Measurements from ENCODE around the gene EPHB1. TPM values are rescaled to one million over a fixed set of nuclear protein-coding genes. Genes with fewer than 3 reads are reported as not detected.
"Not testable (repeated sequence)": the region's sequence is repeated elsewhere in the genome, so short reads cannot be mapped to it uniquely, and the experiment has no call there.

Gene EPHB1
- polyA plus RNA-seq, 4 donors: 0.65 to 1.0 TPM; not detected in 2

DNA sequence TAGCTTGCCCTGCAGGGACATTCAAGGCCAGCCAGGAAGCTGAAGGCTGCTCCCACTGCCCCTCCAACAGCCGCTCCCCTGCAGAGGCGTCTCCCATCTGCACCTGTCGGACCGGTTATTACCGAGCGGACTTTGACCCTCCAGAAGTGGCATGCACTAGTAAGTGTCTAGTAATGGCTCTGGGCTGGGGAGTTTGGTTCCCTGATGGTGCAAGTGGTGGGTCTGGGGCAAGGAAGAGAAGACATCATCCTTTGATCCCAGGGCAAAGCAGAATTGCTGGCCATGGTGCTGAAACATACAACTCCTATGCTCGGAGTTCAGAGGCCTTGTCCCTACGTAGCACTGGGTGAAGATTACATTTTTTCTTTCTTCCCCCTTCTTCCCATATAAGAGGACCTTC, 311.4 kb downstream of the EPHB1 start:
- Histone ChIP-seq H3K4me1 (ENCODE audit: control insufficient read depth in 3 of 3, insufficient read depth in 2 of 3, low read depth in 1 of 3, low read length in 2 of 3) (no peaks in the 10 kb centered on the region), H3K27me3 (ENCODE audit: control insufficient read depth in 3 of 3, insufficient read depth in 3 of 3, low read length in 3 of 3) (no peaks in the 10 kb centered on the region), H3K36me3 (ENCODE audit: control insufficient read depth in 3 of 3, insufficient read depth in 2 of 3, low read depth in 1 of 3, low read length in 3 of 3) (no peaks in the 10 kb centered on the region), H3K4me3 (ENCODE audit: low read depth in 1 of 3, low read length in 3 of 3) (no peak overlapping the region), H3K9me3 (ENCODE audit: control insufficient read depth in 2 of 2, insufficient read depth in 1 of 2, low read depth in 1 of 2, low read length in 1 of 2) (peaks cover 0 to 2% of the 10 kb centered on the region in 2 donors), H3K27ac (ENCODE audit: low read depth in 1 of 3, low read length in 2 of 3) (no peak overlapping the region)
- DNase-seq: peak; percentile 87 to 90
- no peak for FAIRE-seq
- WGBS, 3 donors: 11 to 58% (median 32%) methylated on average over 8 of the region's 8 CpGs

GRCh38 chr3:135107043-135107442, 312.0 kb downstream of the EPHB1 start:
- no peaks in the 10 kb centered on the region for H3K36me3 ChIP-seq (ENCODE audit: control insufficient read depth in 3 of 3, insufficient read depth in 2 of 3, low read depth in 1 of 3, low read length in 3 of 3)
- DNase-seq (no peak), FAIRE-seq (no peak)
- no peaks in the 10 kb centered on the region for H3K4me1 ChIP-seq (ENCODE audit: control insufficient read depth in 3 of 3, insufficient read depth in 2 of 3, low read depth in 1 of 3, low read length in 2 of 3)
- peaks cover 0 to 2% of the 10 kb centered on the region in 2 donors for H3K9me3 ChIP-seq (ENCODE audit: control insufficient read depth in 2 of 2, insufficient read depth in 1 of 2, low read depth in 1 of 2, low read length in 1 of 2)
- no peak overlapping the region for H3K27ac ChIP-seq (ENCODE audit: low read depth in 1 of 3, low read length in 2 of 3)
- no peaks in the 10 kb centered on the region for H3K27me3 ChIP-seq (ENCODE audit: control insufficient read depth in 3 of 3, insufficient read depth in 3 of 3, low read length in 3 of 3)
- no peak overlapping the region for H3K4me3 ChIP-seq (ENCODE audit: low read depth in 1 of 3, low read length in 3 of 3)
- WGBS, 3 donors: 85 to 90% (median 87%) methylated on average over 2 of the region's 2 CpGs

GRCh38 chr3:135109681-135110080, 314.6 kb downstream of the EPHB1 start:
- peaks cover 0 to 2% of the 10 kb centered on the region in 2 donors for H3K9me3 ChIP-seq (ENCODE audit: control insufficient read depth in 2 of 2, insufficient read depth in 1 of 2, low read depth in 1 of 2, low read length in 1 of 2)
- WGBS, 3 donors: 77 to 92% (median 78%) methylated on average over 8 of the region's 8 CpGs
- FAIRE-seq (no peak), DNase-seq (no peak)
- H3K36me3 ChIP-seq (ENCODE audit: control insufficient read depth in 3 of 3, insufficient read depth in 2 of 3, low read depth in 1 of 3, low read length in 3 of 3): no peaks in the 10 kb centered on the region
- no peak overlapping the region for H3K4me3 ChIP-seq (ENCODE audit: low read depth in 1 of 3, low read length in 3 of 3)
- H3K27me3 ChIP-seq (ENCODE audit: control insufficient read depth in 3 of 3, insufficient read depth in 3 of 3, low read length in 3 of 3): no peaks in the 10 kb centered on the region
- H3K4me1 ChIP-seq (ENCODE audit: control insufficient read depth in 3 of 3, insufficient read depth in 2 of 3, low read depth in 1 of 3, low read length in 2 of 3): no peaks in the 10 kb centered on the region
- no peak overlapping the region for H3K27ac ChIP-seq (ENCODE audit: low read depth in 1 of 3, low read length in 2 of 3)

DNA sequence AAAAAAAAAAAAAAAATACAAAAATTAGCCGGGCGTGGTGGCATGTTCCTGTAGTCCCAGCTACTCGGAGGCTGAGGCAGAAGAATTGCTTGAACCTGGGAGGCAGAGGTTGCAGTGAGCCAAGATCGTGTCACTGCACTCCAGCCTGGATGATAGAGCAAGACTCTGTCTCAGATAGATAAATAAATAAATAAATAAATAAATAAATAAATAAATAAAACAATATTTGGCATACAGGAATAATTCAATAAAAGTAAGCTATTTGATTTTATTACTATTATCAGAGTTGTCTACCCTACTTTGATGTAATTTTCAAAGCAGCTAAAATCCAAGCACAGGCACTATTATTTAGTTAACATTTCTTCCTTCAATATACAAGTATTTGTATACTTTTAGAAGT, 319.5 kb downstream of the EPHB1 start:
- not testable (repeated sequence) for H3K27ac ChIP-seq (ENCODE audit: low read depth in 1 of 3, low read length in 2 of 3); H3K4me3 ChIP-seq (ENCODE audit: low read depth in 1 of 3, low read length in 3 of 3); H3K36me3 ChIP-seq (ENCODE audit: control insufficient read depth in 3 of 3, insufficient read depth in 2 of 3, low read depth in 1 of 3, low read length in 3 of 3); H3K4me1 ChIP-seq (ENCODE audit: control insufficient read depth in 3 of 3, insufficient read depth in 2 of 3, low read depth in 1 of 3, low read length in 2 of 3); H3K9me3 ChIP-seq (ENCODE audit: control insufficient read depth in 2 of 2, insufficient read depth in 1 of 2, low read depth in 1 of 2, low read length in 1 of 2); H3K27me3 ChIP-seq (ENCODE audit: control insufficient read depth in 3 of 3, insufficient read depth in 3 of 3, low read length in 3 of 3); DNase-seq; FAIRE-seq
- 61 to 94% (median 87%) methylated on average over 2 to 4 of the region's 4 CpGs for WGBS, 3 donors

GRCh38 chr3:135117977-135118376, 322.9 kb downstream of the EPHB1 start:
- H3K9me3 ChIP-seq (ENCODE audit: control insufficient read depth in 2 of 2, insufficient read depth in 1 of 2, low read depth in 1 of 2, low read length in 1 of 2): no peaks in the 10 kb centered on the region
- H3K27ac ChIP-seq (ENCODE audit: low read depth in 1 of 3, low read length in 2 of 3): no peak overlapping the region
- H3K27me3 ChIP-seq (ENCODE audit: control insufficient read depth in 3 of 3, insufficient read depth in 3 of 3, low read length in 3 of 3): no peaks in the 10 kb centered on the region
- no peaks in the 10 kb centered on the region for H3K4me1 ChIP-seq (ENCODE audit: control insufficient read depth in 3 of 3, insufficient read depth in 2 of 3, low read depth in 1 of 3, low read length in 2 of 3)
- no peak overlapping the region for H3K4me3 ChIP-seq (ENCODE audit: low read depth in 1 of 3, low read length in 3 of 3)
- no peaks in the 10 kb centered on the region for H3K36me3 ChIP-seq (ENCODE audit: control insufficient read depth in 3 of 3, insufficient read depth in 2 of 3, low read depth in 1 of 3, low read length in 3 of 3)
- no peak for FAIRE-seq
- no peak for DNase-seq
- WGBS, 3 donors: 63 to 72% (median 65%) methylated on average over 5 of the region's 5 CpGs

- no peaks in the 10 kb centered on the region for H3K9me3 ChIP-seq (ENCODE audit: control insufficient read depth in 2 of 2, insufficient read depth in 1 of 2, low read depth in 1 of 2, low read length in 1 of 2)
- 80 to 81% (median 81%) methylated on average over 2 of the region's 2 CpGs for WGBS, 3 donors
- FAIRE-seq (no peak), DNase-seq (no peak)
- no peaks in the 10 kb centered on the region for H3K4me1 ChIP-seq (ENCODE audit: control insufficient read depth in 3 of 3, insufficient read depth in 2 of 3, low read depth in 1 of 3, low read length in 2 of 3)
- H3K27ac ChIP-seq (ENCODE audit: low read depth in 1 of 3, low read length in 2 of 3): no peak overlapping the region
- no peak overlapping the region for H3K4me3 ChIP-seq (ENCODE audit: low read depth in 1 of 3, low read length in 3 of 3)
- no peaks in the 10 kb centered on the region for H3K27me3 ChIP-seq (ENCODE audit: control insufficient read depth in 3 of 3, insufficient read depth in 3 of 3, low read length in 3 of 3)
- no peaks in the 10 kb centered on the region for H3K36me3 ChIP-seq (ENCODE audit: control insufficient read depth in 3 of 3, insufficient read depth in 2 of 3, low read depth in 1 of 3, low read length in 3 of 3)
These were observed 323.7 kb downstream of the EPHB1 start for GRCh38 chr3:135118792-135119191.

GRCh38 chr3:135125171-135125801, 330.2 kb downstream of the EPHB1 start:
- H3K4me3 ChIP-seq (ENCODE audit: low read depth in 1 of 3, low read length in 3 of 3): no peak overlapping the region
- no peaks in the 10 kb centered on the region for H3K9me3 ChIP-seq (ENCODE audit: control insufficient read depth in 2 of 2, insufficient read depth in 1 of 2, low read depth in 1 of 2, low read length in 1 of 2)
- 74 to 88% (median 82%) methylated on average over 2 of the region's 2 CpGs for WGBS, 3 donors
- peak in 1 of 2 donors; percentile 51 for DNase-seq
- no peak overlapping the region for H3K27ac ChIP-seq (ENCODE audit: low read depth in 1 of 3, low read length in 2 of 3)
- H3K4me1 ChIP-seq (ENCODE audit: control insufficient read depth in 3 of 3, insufficient read depth in 2 of 3, low read depth in 1 of 3, low read length in 2 of 3): no peaks in the 10 kb centered on the region
- H3K27me3 ChIP-seq (ENCODE audit: control insufficient read depth in 3 of 3, insufficient read depth in 3 of 3, low read length in 3 of 3): no peaks in the 10 kb centered on the region
- H3K36me3 ChIP-seq (ENCODE audit: control insufficient read depth in 3 of 3, insufficient read depth in 2 of 3, low read depth in 1 of 3, low read length in 3 of 3): no peaks in the 10 kb centered on the region
- FAIRE-seq: no peak

DNA sequence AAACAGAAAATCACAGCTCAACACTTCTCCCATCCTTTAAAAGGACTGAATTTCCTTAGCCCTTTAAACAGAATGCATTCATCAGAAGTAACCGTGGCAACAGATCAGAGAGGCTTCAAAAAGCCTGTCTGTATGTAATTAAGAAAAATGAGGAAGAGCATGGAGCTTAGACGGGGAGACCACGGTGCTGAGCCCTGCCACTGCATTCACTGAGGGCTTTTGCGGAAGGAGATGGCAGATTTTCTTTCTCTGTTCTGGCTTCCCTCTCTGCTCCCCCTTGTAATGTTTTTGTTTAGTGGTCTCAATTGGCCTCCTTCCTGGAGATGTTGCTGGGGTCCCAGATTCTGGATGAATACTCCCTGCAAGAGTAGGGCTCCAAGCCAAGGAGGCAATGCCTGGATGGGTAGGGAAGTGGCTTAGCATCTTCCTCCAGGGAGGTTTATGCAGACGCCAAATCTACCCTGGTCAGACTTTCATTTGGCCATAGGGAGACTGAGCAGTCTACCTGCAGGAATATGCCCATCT, 332.9 kb downstream of the EPHB1 start:
- Histone ChIP-seq H3K4me3 (ENCODE audit: low read depth in 1 of 3, low read length in 3 of 3) (no peak overlapping the region), H3K4me1 (ENCODE audit: control insufficient read depth in 3 of 3, insufficient read depth in 2 of 3, low read depth in 1 of 3, low read length in 2 of 3) (no peaks in the 10 kb centered on the region), H3K9me3 (ENCODE audit: control insufficient read depth in 2 of 2, insufficient read depth in 1 of 2, low read depth in 1 of 2, low read length in 1 of 2) (no peaks in the 10 kb centered on the region), H3K27me3 (ENCODE audit: control insufficient read depth in 3 of 3, insufficient read depth in 3 of 3, low read length in 3 of 3) (no peaks in the 10 kb centered on the region), H3K36me3 (ENCODE audit: control insufficient read depth in 3 of 3, insufficient read depth in 2 of 3, low read depth in 1 of 3, low read length in 3 of 3) (no peaks in the 10 kb centered on the region), H3K27ac (ENCODE audit: low read depth in 1 of 3, low read length in 2 of 3) (no peak overlapping the region)
- 83 to 91% (median 86%) methylated on average over 5 of the region's 5 CpGs for WGBS, 3 donors
- no peak for DNase-seq
- no peak for FAIRE-seq

DNA sequence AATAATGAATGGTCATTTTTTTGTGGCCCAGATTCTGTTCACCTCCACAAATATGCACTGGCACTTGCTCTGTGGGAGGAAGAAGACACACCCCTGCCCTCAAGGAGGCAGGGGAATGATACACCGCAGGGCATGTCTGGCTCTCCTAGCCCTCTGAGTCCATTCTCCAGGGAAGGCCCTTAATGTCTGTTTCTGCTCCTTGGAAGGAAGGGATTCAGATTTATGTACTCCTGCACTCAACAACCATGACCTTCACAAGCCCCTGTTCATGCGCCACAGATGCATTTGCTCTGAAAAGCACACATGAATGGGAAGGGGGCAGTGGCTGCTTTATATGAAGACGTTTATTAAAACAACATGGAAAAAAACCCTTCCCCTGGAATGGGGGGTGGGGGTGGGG, 333.8 kb downstream of the EPHB1 start:
- DNase-seq (no peak), FAIRE-seq (no peak)
- H3K4me3 ChIP-seq (ENCODE audit: low read depth in 1 of 3, low read length in 3 of 3): no peak overlapping the region
- H3K27me3 ChIP-seq (ENCODE audit: control insufficient read depth in 3 of 3, insufficient read depth in 3 of 3, low read length in 3 of 3): no peaks in the 10 kb centered on the region
- no peaks in the 10 kb centered on the region for H3K4me1 ChIP-seq (ENCODE audit: control insufficient read depth in 3 of 3, insufficient read depth in 2 of 3, low read depth in 1 of 3, low read length in 2 of 3)
- H3K27ac ChIP-seq (ENCODE audit: low read depth in 1 of 3, low read length in 2 of 3): no peak overlapping the region
- 74 to 86% (median 82%) methylated on average over 3 of the region's 3 CpGs for WGBS, 3 donors
- no peaks in the 10 kb centered on the region for H3K9me3 ChIP-seq (ENCODE audit: control insufficient read depth in 2 of 2, insufficient read depth in 1 of 2, low read depth in 1 of 2, low read length in 1 of 2)
- H3K36me3 ChIP-seq (ENCODE audit: control insufficient read depth in 3 of 3, insufficient read depth in 2 of 3, low read depth in 1 of 3, low read length in 3 of 3): no peaks in the 10 kb centered on the region
